ENCODE results near the gene KANSL1. TPM values are rescaled to one million over a fixed set of nuclear protein-coding genes. Genes with fewer than 3 reads are reported as not detected.
"Not testable (repeated sequence)": the region's sequence is repeated elsewhere in the genome, so short reads cannot be mapped to it uniquely, and the experiment has no call there.

Gene KANSL1
- total RNA-seq (2021; ENCODE audit: unreplicated experiment): 55.5 TPM
- 20.8 TPM for polyA plus RNA-seq (2012; ENCODE audit: insufficient read length)
- Bru-seq, nascent RNA: percentile 95 among the genes with signal in this experiment
- BruChase-seq, experiment 1, labeled RNA remaining after a 2-hour chase: percentile 91 among the genes with signal in this experiment
- percentile 88 among the genes with signal in this experiment for BruChase-seq, experiment 2, labeled RNA remaining after a 6-hour chase
- long read RNA-seq, full-length matches to known transcripts: 2 of 31 reads
- long read RNA-seq, partial matches to known transcripts: 9 of 31 reads
- long read RNA-seq, other reads (novel, unspliced or antisense): 20 of 31 reads

DNA sequence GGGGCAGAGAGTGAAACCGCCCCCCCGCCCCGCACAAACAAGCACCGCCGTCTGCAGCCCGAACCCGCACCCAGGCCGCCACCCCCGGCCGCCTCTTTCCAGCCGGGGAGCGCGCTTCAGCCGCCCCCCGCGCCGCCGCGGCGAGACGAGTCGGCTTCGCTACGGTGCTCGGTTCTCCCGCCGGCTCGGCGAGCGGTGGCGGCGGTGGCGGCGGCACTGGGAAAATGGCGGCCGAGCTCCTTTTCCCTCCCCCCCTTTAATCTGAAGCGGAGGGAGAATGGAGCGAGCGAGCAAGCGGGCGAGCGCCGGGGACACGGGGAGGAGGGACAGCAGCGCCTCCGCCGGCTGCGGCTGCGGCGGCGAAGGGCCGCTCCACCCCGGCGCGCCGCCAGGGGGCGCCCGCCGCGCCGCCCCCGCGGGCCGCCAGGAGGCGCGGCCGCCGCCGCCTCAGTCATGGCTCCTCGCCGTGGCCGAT, at the start of gene KANSL1:
Gene KANSL1 (minus strand): TSS at position 279 of the 475 bp plus-strand sequence. CDS start 21,286 bp downstream, outside the sequence.
- in situ Hi-C loops (cut with HindIII; ENCODE audit: low pct_unique_long_range_greater_than_20kb, low sequenced_read_pairs) (no loop called here), intact Hi-C loops (cut with micrococcal nuclease; ENCODE audit: unreplicated experiment) (loop anchor here (10.0 kb wide), 1 partner anchor 148 kb away; no protein-coding TSS in a partner anchor)
- ATAC-seq: peak; percentile 88
- H3K27ac ChIP-seq (ENCODE audit: low read length): peak within 1 kb of the TSS; percentile 97
- TF ChIP-seq TCF7L2 (IDR thresholded peaks at IDR 0.05; ENCODE audit: low read depth, low read length): 0 out of 2 replicates have a peak, but pooled peaks have one; percentile 27
- TF ChIP-seq, protein P1, sequence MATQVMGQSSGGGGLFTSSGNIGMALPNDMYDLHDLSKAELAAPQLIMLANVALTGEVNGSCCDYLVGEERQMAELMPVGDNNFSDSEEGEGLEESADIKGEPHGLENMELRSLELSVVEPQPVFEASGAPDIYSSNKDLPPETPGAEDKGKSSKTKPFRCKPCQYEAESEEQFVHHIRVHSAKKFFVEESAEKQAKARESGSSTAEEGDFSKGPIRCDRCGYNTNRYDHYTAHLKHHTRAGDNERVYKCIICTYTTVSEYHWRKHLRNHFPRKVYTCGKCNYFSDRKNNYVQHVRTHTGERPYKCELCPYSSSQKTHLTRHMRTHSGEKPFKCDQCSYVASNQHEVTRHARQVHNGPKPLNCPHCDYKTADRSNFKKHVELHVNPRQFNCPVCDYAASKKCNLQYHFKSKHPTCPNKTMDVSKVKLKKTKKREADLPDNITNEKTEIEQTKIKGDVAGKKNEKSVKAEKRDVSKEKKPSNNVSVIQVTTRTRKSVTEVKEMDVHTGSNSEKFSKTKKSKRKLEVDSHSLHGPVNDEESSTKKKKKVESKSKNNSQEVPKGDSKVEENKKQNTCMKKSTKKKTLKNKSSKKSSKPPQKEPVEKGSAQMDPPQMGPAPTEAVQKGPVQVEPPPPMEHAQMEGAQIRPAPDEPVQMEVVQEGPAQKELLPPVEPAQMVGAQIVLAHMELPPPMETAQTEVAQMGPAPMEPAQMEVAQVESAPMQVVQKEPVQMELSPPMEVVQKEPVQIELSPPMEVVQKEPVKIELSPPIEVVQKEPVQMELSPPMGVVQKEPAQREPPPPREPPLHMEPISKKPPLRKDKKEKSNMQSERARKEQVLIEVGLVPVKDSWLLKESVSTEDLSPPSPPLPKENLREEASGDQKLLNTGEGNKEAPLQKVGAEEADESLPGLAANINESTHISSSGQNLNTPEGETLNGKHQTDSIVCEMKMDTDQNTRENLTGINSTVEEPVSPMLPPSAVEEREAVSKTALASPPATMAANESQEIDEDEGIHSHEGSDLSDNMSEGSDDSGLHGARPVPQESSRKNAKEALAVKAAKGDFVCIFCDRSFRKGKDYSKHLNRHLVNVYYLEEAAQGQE (IDR thresholded peaks at IDR 0.05; ENCODE audit: insufficient read depth in 1 of 2, low read depth in 2 of 2, low read length in 1 of 2): no peak
- TF ChIP-seq SIN3A (IDR thresholded peaks at IDR 0.05; ENCODE audit: borderline replicate concordance, insufficient read depth, low read depth, low read length): peak; percentile 31; the same call in 1 of the 2 replicates
- peak; percentile 49 for TF ChIP-seq POLR2AphosphoS5 (IDR thresholded peaks at IDR 0.05; ENCODE audit: low read depth, low read length)
- TF ChIP-seq, protein P2, sequence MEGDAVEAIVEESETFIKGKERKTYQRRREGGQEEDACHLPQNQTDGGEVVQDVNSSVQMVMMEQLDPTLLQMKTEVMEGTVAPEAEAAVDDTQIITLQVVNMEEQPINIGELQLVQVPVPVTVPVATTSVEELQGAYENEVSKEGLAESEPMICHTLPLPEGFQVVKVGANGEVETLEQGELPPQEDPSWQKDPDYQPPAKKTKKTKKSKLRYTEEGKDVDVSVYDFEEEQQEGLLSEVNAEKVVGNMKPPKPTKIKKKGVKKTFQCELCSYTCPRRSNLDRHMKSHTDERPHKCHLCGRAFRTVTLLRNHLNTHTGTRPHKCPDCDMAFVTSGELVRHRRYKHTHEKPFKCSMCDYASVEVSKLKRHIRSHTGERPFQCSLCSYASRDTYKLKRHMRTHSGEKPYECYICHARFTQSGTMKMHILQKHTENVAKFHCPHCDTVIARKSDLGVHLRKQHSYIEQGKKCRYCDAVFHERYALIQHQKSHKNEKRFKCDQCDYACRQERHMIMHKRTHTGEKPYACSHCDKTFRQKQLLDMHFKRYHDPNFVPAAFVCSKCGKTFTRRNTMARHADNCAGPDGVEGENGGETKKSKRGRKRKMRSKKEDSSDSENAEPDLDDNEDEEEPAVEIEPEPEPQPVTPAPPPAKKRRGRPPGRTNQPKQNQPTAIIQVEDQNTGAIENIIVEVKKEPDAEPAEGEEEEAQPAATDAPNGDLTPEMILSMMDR (IDR thresholded peaks at IDR 0.05): peak; percentile 100
- POLR2A ChIA-PET: interaction anchor here (0.6 to 0.7 kb wide), 3 partner anchors 75 to 564 kb away, joined by 3 to 8 read pairs (median 6); no protein-coding TSS in a partner anchor
- no peaks in the 10 kb centered on the region for H3K9me3 ChIP-seq (ENCODE audit: control insufficient read depth, insufficient read depth, low read depth, low read length)
- CTCF ChIA-PET: interaction anchor here (0.5 to 0.7 kb wide), 30 partner anchors 9 to 1094 kb away, joined by 3 to 19 read pairs (median 6); no protein-coding TSS in a partner anchor
- H3K4me3 ChIP-seq (ENCODE audit: low read depth in 2 of 2, low read length in 2 of 2): peak within 1 kb of the TSS; percentile 81 to 87
- H3K36me3 ChIP-seq (ENCODE audit: control insufficient read depth, insufficient read depth, low read length): peaks cover 9% of the 10 kb centered on the region; the same call in 1 of the 2 replicates
- DNase-seq (ENCODE audit: low read depth, low spot score): no peak
- H3K4me1 ChIP-seq (ENCODE audit: control insufficient read depth, insufficient read depth, low read length): peaks cover 37% of the 10 kb centered on the region
- no TSS peak for BruUV-seq (replicated peaks)
- no peaks in the 10 kb centered on the region for H3K27me3 ChIP-seq (ENCODE audit: control insufficient read depth, insufficient read depth, low read length)

GRCh38 chr17:46231359-46231758, 38.1 kb upstream of the KANSL1 start:
- ATAC-seq, CTCF ChIA-PET: not testable (repeated sequence)

DNA sequence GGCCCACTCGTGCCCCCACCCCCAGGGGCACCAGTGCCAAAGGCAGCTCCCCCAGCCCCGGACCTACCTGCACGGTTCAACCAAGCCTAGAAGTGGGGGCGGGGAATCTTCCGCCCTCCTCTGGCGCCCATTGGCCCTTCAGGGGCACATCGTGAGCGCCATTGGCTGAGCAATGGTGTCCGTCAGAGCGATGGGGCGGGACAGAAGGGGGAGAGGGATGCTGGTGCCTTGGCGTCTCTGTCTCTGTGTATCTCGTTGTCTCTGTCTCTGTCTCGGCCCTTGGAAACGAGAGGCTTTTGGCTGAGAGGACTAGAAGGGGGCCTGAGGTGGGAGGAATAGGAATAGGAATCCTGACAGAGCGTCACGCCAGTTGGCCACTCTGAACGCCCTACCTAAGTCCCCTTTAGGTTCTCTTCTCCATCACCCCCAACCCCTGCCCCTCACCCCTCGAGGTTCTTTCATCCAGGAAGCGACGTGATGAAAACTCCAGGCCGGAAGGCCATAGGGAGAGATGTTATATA, 32.1 kb upstream of the KANSL1 start:
- CTCF ChIA-PET; intact Hi-C loops (cut with micrococcal nuclease; ENCODE audit: unreplicated experiment); H3K36me3 ChIP-seq (ENCODE audit: control insufficient read depth, insufficient read depth, low read length); BruUV-seq (replicated peaks); in situ Hi-C loops (cut with HindIII; ENCODE audit: low pct_unique_long_range_greater_than_20kb, low sequenced_read_pairs); H3K27me3 ChIP-seq (ENCODE audit: control insufficient read depth, insufficient read depth, low read length); H3K9me3 ChIP-seq (ENCODE audit: control insufficient read depth, insufficient read depth, low read depth, low read length); POLR2A ChIA-PET; H3K4me1 ChIP-seq (ENCODE audit: control insufficient read depth, insufficient read depth, low read length): not testable (repeated sequence)
- Histone ChIP-seq H3K27ac (ENCODE audit: low read length) (peak overlapping the region; percentile 66), H3K4me3 (ENCODE audit: low read depth in 2 of 2, low read length in 2 of 2) (peak overlapping the region; percentile 43 to 65)
- DNase-seq (ENCODE audit: low read depth, low spot score) (peak; percentile 93), ATAC-seq (peak; percentile 100)

More at GRCh38 chr17:46231359-46231758, 38.1 kb upstream of the KANSL1 start:
- BruUV-seq (replicated peaks); DNase-seq (ENCODE audit: low read depth, low spot score); H3K36me3 ChIP-seq (ENCODE audit: control insufficient read depth, insufficient read depth, low read length); POLR2A ChIA-PET; H3K4me1 ChIP-seq (ENCODE audit: control insufficient read depth, insufficient read depth, low read length); in situ Hi-C loops (cut with HindIII; ENCODE audit: low pct_unique_long_range_greater_than_20kb, low sequenced_read_pairs); intact Hi-C loops (cut with micrococcal nuclease; ENCODE audit: unreplicated experiment); H3K27ac ChIP-seq (ENCODE audit: low read length); H3K4me3 ChIP-seq (ENCODE audit: low read depth in 2 of 2, low read length in 2 of 2); H3K27me3 ChIP-seq (ENCODE audit: control insufficient read depth, insufficient read depth, low read length); H3K9me3 ChIP-seq (ENCODE audit: control insufficient read depth, insufficient read depth, low read depth, low read length): not testable (repeated sequence)

GRCh38 chr17:46224864-46225263, 31.6 kb upstream of the KANSL1 start:
- in situ Hi-C loops (cut with HindIII; ENCODE audit: low pct_unique_long_range_greater_than_20kb, low sequenced_read_pairs); BruUV-seq (replicated peaks); H3K27me3 ChIP-seq (ENCODE audit: control insufficient read depth, insufficient read depth, low read length); H3K4me1 ChIP-seq (ENCODE audit: control insufficient read depth, insufficient read depth, low read length); CTCF ChIA-PET; DNase-seq (ENCODE audit: low read depth, low spot score); intact Hi-C loops (cut with micrococcal nuclease; ENCODE audit: unreplicated experiment); POLR2A ChIA-PET; H3K27ac ChIP-seq (ENCODE audit: low read length); H3K9me3 ChIP-seq (ENCODE audit: control insufficient read depth, insufficient read depth, low read depth, low read length); H3K36me3 ChIP-seq (ENCODE audit: control insufficient read depth, insufficient read depth, low read length): not testable (repeated sequence)
- peak; percentile 78 for ATAC-seq
- H3K4me3 ChIP-seq (ENCODE audit: low read depth in 2 of 2, low read length in 2 of 2): peak overlapping the region; percentile 43 to 65

DNA sequence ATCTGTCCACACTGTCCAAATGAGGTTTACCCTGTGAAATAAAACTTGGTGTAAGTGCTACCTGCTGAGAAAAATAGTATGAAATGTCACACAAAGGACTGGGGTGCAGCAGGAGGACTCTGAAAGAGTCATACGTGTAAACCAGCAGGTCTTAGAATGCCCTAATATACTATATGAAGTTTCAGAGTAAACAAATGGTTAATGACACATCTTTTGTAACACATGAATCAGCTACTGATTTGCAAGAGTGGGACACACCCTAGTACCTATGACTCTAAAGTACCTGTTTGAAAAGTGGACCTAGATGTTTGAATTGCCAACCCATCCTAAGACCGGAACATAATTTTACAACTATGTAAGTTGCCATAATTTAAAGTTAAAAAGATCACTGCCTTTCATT, 29.8 kb upstream of the KANSL1 start:
- H3K4me1 ChIP-seq (ENCODE audit: control insufficient read depth, insufficient read depth, low read length); H3K4me3 ChIP-seq (ENCODE audit: low read depth in 2 of 2, low read length in 2 of 2); H3K36me3 ChIP-seq (ENCODE audit: control insufficient read depth, insufficient read depth, low read length); DNase-seq (ENCODE audit: low read depth, low spot score); CTCF ChIA-PET; in situ Hi-C loops (cut with HindIII; ENCODE audit: low pct_unique_long_range_greater_than_20kb, low sequenced_read_pairs); H3K27ac ChIP-seq (ENCODE audit: low read length); POLR2A ChIA-PET; H3K27me3 ChIP-seq (ENCODE audit: control insufficient read depth, insufficient read depth, low read length); intact Hi-C loops (cut with micrococcal nuclease; ENCODE audit: unreplicated experiment); ATAC-seq; H3K9me3 ChIP-seq (ENCODE audit: control insufficient read depth, insufficient read depth, low read depth, low read length): not testable (repeated sequence)
- BruUV-seq (replicated peaks): TSS peak; percentile 74
